ENCODE results near the gene SPECC1. TPM values are rescaled to one million over a fixed set of nuclear protein-coding genes. Genes with fewer than 3 reads are reported as not detected.
"Not testable (repeated sequence)": the region's sequence is repeated elsewhere in the genome, so short reads cannot be mapped to it uniquely, and the experiment has no call there.

SPECC1 gene
- 7.3 and 12.9 TPM in 2 replicates for total RNA-seq

DNA sequence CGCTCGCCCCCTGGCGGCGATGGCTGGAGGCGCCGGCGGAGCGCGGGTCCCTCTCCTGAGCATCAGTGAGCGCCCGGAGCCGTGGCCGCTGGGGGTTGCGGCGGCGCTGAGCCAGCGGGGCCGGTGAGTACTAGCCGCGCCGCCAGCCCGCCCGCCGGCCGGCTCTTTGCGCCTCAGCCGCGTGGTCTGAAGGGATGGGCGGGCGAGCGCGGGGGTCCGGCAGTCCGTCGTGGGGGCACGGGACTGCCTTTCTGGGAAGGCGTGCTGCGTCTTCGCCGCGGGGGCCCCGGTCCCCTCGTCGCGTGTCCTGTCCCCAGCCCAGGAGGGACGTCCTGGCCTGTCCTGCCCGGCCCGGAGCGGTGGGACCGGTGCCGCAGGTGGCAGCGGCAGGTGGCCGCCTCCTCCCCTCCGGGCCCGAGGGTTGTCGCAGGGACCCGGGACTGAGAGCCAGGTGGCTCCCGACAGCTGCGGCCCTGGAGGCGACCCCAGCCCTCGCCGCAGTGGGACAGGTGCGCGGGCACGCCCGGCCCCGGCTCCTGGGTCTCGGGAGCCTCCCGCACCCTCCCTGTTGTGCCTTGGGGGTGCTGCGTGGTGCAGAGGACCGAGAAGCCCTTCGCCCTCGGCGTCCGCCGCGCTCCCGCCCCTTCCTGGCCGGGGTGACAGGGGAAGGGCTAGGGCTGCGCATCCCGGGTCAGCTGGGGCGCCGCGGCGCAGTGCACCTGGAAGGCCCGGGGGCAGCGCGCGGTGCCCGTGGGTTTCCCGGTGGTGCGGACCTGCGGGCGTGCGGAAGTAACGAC, at the start of gene SPECC1:
Gene SPECC1, plus strand, starts transcription at position 58 of the 797 bp plus-strand sequence. CDS start 87,293 bp downstream, outside the sequence.
- no peak for DNase-seq (ENCODE audit: extremely low read depth, low read depth, low spot score)

DNA sequence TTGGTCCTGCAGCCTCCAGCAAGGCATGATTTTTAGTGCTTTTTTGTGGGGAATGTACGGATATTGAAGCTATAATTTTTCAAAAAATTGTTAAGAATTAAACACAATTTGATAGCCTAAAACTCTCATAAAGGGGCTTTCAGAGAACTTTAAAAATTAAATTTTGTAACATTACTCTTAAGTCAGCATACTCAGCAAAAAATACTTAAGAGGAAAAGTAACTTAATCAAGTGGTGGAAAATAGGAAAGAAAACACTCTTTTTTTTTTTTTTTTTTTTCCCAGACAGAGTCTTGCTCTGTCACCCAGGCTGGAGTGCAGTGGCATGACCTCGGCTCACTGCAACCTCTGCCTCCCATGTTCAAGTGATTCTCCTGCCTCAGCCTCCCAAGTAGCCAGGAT, 46.2 kb upstream of the SPECC1 start:
- not testable (repeated sequence) for DNase-seq (ENCODE audit: extremely low read depth, low read depth, low spot score)

DNA sequence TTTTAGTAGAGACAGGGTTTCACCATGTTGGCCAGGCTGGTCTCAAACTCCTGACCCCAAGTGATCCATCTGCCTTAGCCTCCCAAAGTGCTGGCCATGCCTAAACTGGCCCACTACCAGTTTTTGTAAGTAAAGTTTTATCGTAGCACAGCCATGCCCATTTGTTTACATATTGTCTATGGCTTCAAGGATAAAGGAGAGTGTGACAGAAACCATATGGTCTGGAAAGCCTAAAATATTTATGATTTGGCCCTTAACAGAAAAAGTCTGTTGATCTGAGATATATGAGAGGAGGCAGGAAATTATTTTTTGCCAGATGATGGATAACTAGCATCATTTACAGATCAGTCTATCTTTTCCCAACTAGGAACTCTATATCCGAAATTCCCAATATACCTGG, 36.0 kb upstream of the SPECC1 start:
- no peak for DNase-seq (ENCODE audit: extremely low read depth, low read depth, low spot score)

- DNase-seq (ENCODE audit: extremely low read depth, low read depth, low spot score): no peak
Measured at GRCh38 chr17:19975601-19976000, 33.6 kb upstream of the SPECC1 start.

DNA sequence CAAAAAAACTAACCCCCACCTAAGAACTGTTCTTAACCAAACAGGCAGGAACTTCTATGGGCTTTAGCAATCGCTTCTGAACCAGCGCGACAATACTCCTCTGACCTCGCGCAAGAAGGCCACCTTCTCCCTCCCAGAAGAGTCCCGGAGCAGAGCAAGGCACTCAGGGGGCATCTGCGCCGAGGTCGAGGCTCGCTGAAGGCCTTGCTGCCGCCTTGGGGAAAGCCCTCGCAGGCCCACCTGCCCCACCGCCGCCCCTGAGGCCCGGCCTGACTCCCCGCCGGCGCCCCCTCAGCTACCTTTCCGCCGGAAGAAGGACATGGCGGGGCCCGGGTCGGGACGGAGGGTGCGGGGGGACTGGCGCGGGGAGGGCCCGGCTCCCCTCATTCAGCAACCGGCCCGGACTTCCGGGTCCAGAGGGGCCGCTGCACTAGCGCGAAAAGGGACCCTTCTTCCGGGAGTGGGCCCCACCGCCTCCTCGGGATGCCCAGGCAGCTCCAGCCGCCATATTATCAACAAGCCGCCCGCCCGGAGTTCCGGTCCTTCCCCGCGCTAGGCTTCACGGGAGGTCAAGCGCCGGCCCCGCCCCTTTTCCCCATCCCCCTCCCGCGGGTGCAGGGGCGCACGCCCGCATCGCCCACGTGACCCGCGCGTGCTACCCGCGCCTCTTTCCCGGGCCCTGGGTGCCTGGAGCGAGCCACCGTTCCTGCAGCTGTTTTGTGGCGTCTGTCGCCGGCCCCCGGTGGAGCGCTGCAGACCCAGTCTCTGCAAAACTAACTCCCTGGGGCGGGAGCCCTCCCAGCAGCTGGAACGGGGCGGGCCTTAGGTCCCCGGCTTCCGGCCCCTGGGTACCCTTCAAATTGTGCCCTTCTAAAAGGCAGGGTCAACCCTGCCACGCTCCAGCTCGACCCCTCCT, 31.6 kb upstream of the SPECC1 start, which contains the start of gene AKAP10:
Gene AKAP10, minus strand, starts transcription at position 536 of the 916 bp plus-strand sequence. Its CDS starts 149 bp downstream, at position 387.
- DNase-seq (ENCODE audit: extremely low read depth, low read depth, low spot score): no peak

DNA sequence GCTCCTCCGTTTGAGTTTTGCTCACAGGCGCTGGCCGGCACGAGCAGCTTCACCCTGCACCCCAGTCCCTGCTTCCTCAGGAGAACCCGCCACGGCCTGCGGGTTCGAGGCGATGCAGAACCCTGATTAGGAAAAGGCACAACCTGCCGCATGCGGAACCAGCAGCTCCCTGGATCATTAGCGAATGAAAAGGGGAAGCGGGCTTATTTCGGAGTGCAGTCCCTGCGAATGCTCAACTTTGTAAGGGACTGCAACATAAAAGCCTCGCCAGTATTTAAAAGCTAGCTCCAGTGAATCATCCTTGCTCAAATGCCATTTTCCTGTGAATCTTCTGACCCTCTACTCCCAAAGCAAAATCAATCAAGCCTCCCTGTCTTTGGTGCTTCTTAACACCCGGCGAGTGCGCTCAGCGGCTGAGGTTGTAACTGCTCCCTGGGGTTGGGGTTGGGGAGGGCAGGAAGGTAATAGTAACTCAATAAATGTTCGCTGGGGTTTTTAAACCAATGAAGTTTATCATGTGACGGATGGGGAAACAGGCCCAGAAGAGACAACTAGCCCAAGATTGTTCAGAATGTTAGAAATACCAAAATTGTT, 30.9 kb upstream of the SPECC1 start:
- no peak for DNase-seq (ENCODE audit: extremely low read depth, low read depth, low spot score)

DNA sequence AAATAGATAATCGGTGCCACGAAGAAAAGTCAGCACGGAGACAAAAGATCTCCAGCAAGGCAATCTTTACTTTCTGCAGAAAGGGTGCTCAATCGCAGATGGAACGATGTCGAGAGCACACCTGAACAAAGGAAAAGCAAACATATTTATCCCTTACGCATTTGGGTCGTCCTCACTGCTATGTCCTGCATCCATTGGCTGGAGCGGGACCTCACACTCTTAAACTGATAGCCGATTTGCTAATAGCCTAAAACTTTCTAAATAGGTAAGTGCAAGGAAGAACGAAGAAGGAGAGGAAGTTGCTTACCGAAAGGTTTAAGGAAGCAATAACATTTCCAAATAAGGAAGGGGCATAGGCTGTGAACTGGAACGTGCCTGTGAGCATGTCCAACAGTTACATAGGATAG, 30.4 kb upstream of the SPECC1 start:
- no peak for DNase-seq (ENCODE audit: extremely low read depth, low read depth, low spot score)

DNA sequence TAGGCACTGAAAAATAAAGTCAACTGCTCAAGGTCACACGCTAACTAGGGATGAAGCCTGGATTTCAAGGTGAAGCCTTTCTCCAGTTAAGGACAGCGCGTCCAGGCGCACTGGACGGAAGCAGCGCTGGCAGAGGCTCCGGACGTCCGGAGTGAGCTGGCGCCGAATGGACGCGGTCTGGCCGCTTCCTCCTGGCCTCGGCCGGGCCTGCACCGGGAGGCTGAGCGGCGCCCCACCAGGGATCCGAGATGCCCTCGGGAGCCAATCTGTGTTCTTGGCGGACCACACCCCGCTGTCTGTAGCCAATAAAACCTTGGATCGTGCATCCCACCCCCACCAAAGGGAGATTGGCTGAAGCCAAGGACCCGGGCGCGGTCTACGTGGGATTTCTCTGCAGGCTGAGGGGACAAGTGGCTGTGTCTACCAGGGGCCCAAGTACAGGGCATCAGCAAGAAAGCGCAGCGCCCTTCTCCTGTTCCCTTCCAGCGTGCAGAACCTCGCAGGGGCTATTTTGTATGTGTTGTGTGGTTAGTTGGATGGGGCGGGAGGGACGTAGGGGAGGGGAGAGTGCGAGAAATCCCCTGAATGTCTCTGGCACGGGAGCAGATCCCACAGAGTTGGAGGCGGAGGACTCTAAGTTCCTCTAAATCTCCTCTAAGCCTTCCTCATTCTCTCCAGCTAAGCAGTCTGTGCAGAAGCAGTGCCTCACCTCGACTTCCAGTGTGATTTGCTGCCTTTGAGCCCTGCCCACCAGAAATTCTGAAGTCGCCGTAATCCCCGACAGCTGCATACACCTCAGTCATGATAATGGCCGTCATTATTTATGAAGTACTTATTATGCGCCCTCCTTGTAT, 29.0 kb upstream of the SPECC1 start:
- DNase-seq (ENCODE audit: extremely low read depth, low read depth, low spot score): no peak

DNA sequence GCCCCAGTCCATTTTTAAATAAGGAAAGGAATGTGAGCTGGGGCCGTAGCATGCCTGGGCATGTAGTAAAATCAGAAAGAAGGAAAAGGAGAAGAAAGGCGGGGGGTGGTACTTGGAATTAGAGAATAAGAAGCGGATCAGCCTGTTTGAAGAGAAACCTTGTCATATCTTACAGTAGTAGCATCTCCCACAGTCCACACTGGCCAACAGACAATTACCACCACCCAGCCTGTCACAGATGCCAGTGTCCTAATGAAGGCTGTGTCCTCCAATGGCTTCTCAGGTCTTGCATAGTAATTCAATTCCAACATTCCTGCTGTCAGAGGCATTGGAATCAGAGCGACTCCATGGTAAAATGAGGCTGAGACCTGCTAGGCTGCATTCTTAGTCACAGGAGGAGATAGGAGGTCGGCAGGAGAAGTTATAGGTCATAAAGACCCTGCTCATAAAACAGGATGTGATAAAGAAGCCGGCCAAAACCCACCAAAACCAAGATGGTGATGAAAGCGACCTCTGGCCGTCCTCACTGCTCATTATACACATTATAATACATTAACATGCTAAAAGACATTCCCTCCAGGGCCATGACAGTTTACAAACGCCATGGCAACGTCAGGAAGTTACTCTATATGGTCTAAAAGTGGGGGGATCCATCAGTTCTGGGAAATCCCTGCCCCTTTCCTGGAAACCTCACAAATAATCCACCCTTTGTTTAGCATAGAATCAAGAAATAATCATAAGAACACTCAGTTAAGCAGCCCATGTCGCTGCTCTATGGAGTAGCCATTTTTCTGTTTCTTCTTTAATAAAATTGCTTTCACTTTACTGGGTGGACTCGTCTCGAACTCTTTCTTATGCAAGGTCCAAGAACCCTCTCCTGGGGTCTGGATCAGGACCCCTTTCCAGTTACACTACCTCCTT, 22.0 kb upstream of the SPECC1 start:
- DNase-seq (ENCODE audit: extremely low read depth, low read depth, low spot score): no peak

- no peak for DNase-seq (ENCODE audit: extremely low read depth, low read depth, low spot score)
Measured at GRCh38 chr17:19987897-19988296, 21.3 kb upstream of the SPECC1 start.

DNA sequence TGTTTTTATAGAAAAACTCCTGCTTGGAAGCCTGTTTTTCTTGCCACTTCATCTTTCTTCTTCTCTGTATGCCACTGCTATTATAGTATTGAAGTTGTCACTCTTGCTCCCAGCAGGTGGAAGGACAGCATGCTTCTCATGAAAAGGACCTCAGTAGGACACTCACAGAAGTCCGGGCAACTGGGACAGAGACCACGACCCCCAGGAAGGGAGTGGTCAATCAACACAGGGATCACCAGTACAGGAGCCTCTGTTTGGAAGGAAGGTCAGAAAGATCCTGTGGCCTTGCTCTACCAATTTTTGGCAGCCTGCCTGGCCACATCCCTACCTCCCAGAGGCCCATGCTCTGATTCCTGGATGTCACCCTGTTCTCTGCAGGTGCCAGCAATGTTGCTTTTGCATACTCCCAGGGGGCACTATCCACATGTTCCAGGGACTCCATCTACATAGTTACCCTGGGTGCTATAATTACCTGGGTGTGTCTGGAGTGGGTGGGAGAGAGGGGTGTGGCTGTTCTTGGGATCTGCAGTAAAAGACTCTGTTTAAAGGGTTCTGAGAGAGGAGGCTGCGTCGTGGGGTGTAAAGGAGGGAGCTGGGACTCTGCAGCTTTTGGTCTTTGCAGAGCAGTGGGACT, 17.8 kb upstream of the SPECC1 start:
- DNase-seq (ENCODE audit: extremely low read depth, low read depth, low spot score): no peak

GRCh38 chr17:19992803-19993713, 16.1 kb upstream of the SPECC1 start:
- no peak for DNase-seq (ENCODE audit: extremely low read depth, low read depth, low spot score)

- DNase-seq (ENCODE audit: extremely low read depth, low read depth, low spot score): no peak
Measured at GRCh38 chr17:19996086-19996485, 13.1 kb upstream of the SPECC1 start.

- no peak for DNase-seq (ENCODE audit: extremely low read depth, low read depth, low spot score)
Measured at GRCh38 chr17:19996502-19996901, 12.7 kb upstream of the SPECC1 start.

- no peak for DNase-seq (ENCODE audit: extremely low read depth, low read depth, low spot score)
Measured at GRCh38 chr17:20008242-20009051, 712 bp upstream of the SPECC1 start.

DNA sequence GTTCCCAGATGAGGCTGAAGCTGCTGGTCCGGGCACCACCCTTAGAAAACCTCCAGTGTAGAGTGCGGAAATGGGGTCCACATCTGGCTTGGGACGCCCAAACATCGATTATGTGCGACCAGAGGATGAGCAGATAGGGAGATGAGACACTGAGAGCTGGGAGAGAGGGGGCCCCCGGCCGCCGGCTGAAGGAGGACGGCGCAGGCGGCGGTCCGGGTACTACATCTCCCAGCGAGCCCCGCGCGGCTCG, 182 bp upstream of the SPECC1 start:
- DNase-seq (ENCODE audit: extremely low read depth, low read depth, low spot score): no peak
